HL-60 (cell line): ENCODE data around the gene SEPTIN5.

Source experiments
- DNase-seq, 2 experiments: peaks; one replicate each; pipeline ENCODE4 v3.0.0-alpha.2; 2010 to 2020; ENCODE audit warnings: low read depth in 1 of 2, low spot score in 1 of 2
- H3K27ac ChIP-seq: fragments of 250-450 bp; sonication (Bioruptor Pico); replicated peaks from 2 replicates; pipeline ENCODE4 v1.5.1; 2020; ENCODE audit warnings: mild to moderate bottlenecking, moderate library complexity
- H3K27me3 ChIP-seq: fragments of 250-450 bp; sonication (Bioruptor Pico); 2 replicates; pipeline ENCODE4 v1.5.1; 2021; ENCODE audit warnings: mild to moderate bottlenecking, moderate library complexity; ENCODE audit not compliant: insufficient read depth, poor library complexity, severe bottlenecking
- H3K4me3 ChIP-seq: replicated peaks from 2 replicates; pipeline ENCODE4 v1.5.1; 2011; ENCODE audit warnings: mild to moderate bottlenecking, control low read depth, low read length; ENCODE audit not compliant: insufficient read depth
- GABPA ChIP-seq: IDR thresholded peaks from 2 replicates; pipeline ENCODE4 v1.6.1; 2012; ENCODE audit warnings: low read depth
- POLR2AphosphoS5 ChIP-seq: IDR thresholded peaks from 2 replicates; pipeline ENCODE4 v1.6.1; 2012; ENCODE audit warnings: low read depth
- SPI1 ChIP-seq: IDR thresholded peaks from 2 replicates; pipeline ENCODE4 v1.6.1; 2012; ENCODE audit warnings: low read depth, mild to moderate bottlenecking, borderline replicate concordance
- TF ChIP-seq, protein P1 (sequence below): IDR thresholded peaks from one replicate; pipeline ENCODE4 v1.5.1; 2011; ENCODE audit warnings: low read length, control low read depth, inconsistent platforms; ENCODE audit not compliant: insufficient read depth
- TF ChIP-seq, protein P2 (sequence below): IDR thresholded peaks from 2 replicates; pipeline ENCODE4 v1.6.1; 2012; ENCODE audit warnings: low read depth; ENCODE audit not compliant: insufficient replicate concordance

The SEPTIN5 gene

DNA sequence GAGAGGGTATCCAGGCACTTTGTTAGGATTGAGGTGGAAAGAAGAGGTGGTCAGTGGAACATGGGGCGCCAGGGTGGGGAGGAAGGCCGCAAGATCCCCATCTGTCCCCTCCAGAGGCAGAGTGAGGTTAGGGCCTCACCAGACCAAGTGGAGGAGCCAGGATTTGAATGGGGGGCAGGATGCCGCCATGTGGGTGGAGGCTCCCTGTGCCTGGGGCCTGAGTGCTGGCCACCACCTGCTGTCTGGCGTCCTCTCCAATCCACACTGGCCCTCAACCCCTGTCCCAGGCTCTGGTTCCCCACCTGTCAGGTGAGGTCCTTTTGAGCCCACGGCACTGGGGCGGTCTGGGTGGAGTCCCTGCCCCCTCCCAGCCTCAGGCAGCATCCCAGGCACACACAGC lies 28.8 kb downstream of the SEPTIN5 start:
- TF ChIP-seq POLR2AphosphoS5 (no peak), GABPA (no peak), SPI1 (no peak)
- TF ChIP-seq, protein P1, sequence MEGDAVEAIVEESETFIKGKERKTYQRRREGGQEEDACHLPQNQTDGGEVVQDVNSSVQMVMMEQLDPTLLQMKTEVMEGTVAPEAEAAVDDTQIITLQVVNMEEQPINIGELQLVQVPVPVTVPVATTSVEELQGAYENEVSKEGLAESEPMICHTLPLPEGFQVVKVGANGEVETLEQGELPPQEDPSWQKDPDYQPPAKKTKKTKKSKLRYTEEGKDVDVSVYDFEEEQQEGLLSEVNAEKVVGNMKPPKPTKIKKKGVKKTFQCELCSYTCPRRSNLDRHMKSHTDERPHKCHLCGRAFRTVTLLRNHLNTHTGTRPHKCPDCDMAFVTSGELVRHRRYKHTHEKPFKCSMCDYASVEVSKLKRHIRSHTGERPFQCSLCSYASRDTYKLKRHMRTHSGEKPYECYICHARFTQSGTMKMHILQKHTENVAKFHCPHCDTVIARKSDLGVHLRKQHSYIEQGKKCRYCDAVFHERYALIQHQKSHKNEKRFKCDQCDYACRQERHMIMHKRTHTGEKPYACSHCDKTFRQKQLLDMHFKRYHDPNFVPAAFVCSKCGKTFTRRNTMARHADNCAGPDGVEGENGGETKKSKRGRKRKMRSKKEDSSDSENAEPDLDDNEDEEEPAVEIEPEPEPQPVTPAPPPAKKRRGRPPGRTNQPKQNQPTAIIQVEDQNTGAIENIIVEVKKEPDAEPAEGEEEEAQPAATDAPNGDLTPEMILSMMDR, result no peak
- TF ChIP-seq, protein P2, sequence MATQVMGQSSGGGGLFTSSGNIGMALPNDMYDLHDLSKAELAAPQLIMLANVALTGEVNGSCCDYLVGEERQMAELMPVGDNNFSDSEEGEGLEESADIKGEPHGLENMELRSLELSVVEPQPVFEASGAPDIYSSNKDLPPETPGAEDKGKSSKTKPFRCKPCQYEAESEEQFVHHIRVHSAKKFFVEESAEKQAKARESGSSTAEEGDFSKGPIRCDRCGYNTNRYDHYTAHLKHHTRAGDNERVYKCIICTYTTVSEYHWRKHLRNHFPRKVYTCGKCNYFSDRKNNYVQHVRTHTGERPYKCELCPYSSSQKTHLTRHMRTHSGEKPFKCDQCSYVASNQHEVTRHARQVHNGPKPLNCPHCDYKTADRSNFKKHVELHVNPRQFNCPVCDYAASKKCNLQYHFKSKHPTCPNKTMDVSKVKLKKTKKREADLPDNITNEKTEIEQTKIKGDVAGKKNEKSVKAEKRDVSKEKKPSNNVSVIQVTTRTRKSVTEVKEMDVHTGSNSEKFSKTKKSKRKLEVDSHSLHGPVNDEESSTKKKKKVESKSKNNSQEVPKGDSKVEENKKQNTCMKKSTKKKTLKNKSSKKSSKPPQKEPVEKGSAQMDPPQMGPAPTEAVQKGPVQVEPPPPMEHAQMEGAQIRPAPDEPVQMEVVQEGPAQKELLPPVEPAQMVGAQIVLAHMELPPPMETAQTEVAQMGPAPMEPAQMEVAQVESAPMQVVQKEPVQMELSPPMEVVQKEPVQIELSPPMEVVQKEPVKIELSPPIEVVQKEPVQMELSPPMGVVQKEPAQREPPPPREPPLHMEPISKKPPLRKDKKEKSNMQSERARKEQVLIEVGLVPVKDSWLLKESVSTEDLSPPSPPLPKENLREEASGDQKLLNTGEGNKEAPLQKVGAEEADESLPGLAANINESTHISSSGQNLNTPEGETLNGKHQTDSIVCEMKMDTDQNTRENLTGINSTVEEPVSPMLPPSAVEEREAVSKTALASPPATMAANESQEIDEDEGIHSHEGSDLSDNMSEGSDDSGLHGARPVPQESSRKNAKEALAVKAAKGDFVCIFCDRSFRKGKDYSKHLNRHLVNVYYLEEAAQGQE, result no peak
- Histone ChIP-seq H3K27me3 (no peaks in the 10 kb centered on the region), H3K4me3 (no peak overlapping the region), H3K27ac (no peak overlapping the region)
- DNase-seq, result no peak

DNA sequence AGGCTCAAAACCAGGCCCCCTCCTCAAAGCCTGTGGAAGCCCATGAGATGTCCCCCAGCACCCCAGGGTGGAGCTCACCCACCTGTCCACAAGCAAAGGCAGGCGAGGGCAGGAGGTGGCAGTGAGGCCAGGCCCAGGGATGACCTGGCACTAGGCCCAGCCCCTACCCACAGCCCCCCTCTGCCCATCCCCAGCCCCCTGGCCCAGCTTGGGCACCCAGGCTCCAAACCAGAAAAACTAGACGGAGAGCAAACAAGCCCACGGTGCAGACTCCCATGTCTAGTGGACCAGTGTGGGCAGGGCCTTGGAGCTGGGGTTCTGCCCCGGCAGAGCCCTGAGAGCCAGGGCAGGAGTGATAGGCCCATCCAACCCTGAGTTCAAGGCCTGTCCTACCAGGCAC lies 29.3 kb downstream of the SEPTIN5 start:
- TF ChIP-seq GABPA (no peak), POLR2AphosphoS5 (no peak), SPI1 (no peak)
- TF ChIP-seq, protein P1, result no peak
- H3K27ac ChIP-seq, result no peak overlapping the region
- no peak overlapping the region for H3K4me3 ChIP-seq
- DNase-seq, result no peak
- H3K27me3 ChIP-seq, result no peaks in the 10 kb centered on the region

DNA sequence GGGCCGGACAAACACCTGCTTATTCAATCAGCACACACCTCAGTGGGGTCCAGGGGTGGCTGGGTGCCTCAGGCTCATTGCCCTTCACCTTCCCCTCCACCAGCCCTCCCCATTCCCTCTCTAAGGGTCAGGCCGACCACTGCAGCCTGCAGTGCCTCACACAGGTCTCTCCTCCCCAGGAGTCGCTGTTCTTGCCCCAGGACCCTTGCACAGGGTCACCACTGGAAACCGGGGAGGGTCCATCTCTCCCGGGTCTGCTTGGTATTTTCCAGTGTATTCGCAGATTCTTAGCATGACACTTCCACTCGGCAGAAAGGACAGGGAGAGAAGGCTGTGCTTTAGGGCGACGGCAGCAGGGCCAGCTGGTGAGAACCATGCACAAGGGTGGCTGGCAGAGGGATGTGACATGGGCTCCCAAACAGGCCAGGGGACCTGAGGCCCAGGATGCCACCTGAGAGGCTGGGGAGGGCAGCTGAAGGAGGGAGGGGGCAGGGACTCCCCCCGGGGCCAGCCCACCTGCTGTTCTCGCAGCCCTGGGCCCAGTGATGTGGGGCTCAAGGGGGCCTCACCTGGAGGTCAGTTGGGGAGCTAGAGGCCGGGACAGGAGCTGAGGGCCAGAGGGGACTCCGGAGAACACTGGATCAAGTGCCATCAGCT lies 30.2 kb downstream of the SEPTIN5 start:
- TF ChIP-seq, protein P1, result no peak
- TF ChIP-seq, protein P2, result no peak
- no peak for TF ChIP-seq POLR2AphosphoS5
- TF ChIP-seq GABPA, result no peak
- TF ChIP-seq SPI1, result no peak
- no peak for DNase-seq
- H3K27me3 ChIP-seq, result no peaks in the 10 kb centered on the region

More for the DNA sequence above, 30.2 kb downstream of the SEPTIN5 start:
- no peak overlapping the region for H3K4me3 ChIP-seq
- no peak overlapping the region for H3K27ac ChIP-seq
